GM12892 (cell line): ENCODE data around the gene NCAM1.

Experiments
- DNase-seq: peaks from one replicate; pipeline ENCODE4 v3.0.0; 2011; ENCODE audit not compliant: insufficient read length
- FAIRE-seq: peaks from 2 replicates; lab custom pipeline; 2011; peaks lifted over from hg19 to GRCh38; lab: Jason Lieb, UNC
- POLR2A ChIP-seq: IDR thresholded peaks from 2 replicates; pipeline ENCODE4 v1.6.1; 2011; ENCODE audit warnings: low read depth, low read length, control low read depth
- POLR2AphosphoS5 ChIP-seq: IDR thresholded peaks from 2 replicates; pipeline ENCODE4 v1.6.1; 2011; ENCODE audit warnings: low read depth, low read length, control low read depth
- TAF1 ChIP-seq: IDR thresholded peaks from 2 replicates; pipeline ENCODE4 v1.6.1; 2011; ENCODE audit warnings: low read depth, mild to moderate bottlenecking, control low read depth, low read length, borderline replicate concordance

The NCAM1 gene

DNA sequence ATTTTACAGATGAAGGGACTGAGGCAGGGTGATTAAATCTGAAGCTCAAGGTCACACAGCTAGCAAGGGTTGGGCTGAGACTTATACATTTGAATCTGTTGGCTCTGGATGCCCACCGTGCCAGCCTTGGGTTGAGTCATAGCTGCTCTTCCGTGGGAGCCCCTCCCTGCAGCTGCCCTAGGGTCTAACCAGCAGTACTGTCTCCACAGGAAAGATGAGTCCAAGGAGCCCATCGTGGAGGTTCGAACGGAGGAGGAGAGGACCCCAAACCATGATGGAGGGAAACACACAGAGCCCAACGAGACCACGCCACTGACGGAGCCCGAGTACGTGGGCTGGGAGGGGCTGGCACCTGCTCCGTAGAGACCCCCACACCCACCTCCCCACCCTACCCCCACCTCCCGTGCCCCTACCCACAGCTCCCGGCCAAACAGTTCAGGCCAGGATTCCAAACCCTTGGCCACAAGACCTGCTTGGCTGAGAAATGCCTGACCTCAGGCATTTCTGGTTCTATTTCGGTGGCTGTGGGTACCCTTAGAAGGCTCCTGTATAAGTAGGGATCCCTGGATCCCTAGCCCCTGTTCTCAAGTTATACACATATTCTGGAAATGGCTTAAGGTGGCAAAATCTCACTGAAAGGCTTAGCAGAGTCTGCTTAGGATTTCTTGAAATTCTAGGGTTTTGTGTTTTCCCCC is 310.5 kb downstream of the NCAM1 start:
- no peak for FAIRE-seq

GRCh38 chr11:113272281-113272680 is 311.1 kb downstream of the NCAM1 start:
- no peak for TF ChIP-seq POLR2AphosphoS5

More for the DNA sequence above, 310.5 kb downstream of the NCAM1 start:
- no peak for DNase-seq
- no peak for TF ChIP-seq TAF1
- no peak for TF ChIP-seq POLR2AphosphoS5
- no peak for TF ChIP-seq POLR2A

DNA sequence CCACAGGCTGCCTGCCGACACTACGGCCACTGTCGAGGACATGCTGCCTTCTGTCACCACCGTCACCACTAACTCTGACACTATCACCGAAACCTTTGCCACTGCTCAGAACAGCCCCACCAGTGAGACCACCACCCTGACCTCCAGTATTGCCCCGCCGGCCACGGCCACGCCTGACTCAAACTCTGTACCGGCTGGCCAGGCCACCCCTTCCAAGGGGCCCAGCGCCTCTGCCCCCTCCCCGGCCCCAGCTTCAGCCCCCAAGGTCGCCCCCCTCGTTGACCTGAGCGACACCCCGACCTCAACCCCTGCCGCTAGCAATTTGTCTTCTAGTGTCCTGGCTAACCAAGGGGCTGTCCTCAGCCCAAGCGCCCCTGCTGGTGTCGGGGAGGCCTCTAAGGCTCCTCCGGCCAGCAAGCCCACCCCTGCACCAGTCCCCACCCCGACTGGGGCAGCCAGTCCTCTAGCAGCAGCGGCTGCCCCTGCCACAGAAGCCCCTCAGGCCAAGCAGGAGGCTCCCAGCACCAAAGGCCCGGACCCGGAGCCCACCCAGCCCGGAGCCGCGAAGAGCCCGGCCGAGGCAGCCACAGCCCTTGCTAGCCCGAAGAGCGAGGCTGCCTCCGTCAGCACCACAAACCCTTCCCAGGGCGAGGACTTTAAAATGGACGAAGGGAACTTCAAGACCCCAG is 311.9 kb downstream of the NCAM1 start:
- TF ChIP-seq POLR2A (no peak), POLR2AphosphoS5 (no peak), TAF1 (no peak)
- FAIRE-seq (no peak), DNase-seq (no peak)

More at GRCh38 chr11:113272281-113272680, 311.1 kb downstream of the NCAM1 start:
- DNase-seq (no peak), FAIRE-seq (no peak)

- FAIRE-seq (no peak), DNase-seq (no peak)
- no peak for TF ChIP-seq POLR2A
- TF ChIP-seq POLR2AphosphoS5 = no peak
- TF ChIP-seq TAF1 = no peak
Measured at GRCh38 chr11:113273720-113274119, 312.5 kb downstream of the NCAM1 start.

- DNase-seq (no peak), FAIRE-seq (no peak)
- TF ChIP-seq POLR2AphosphoS5 = no peak
- no peak for TF ChIP-seq TAF1
- no peak for TF ChIP-seq POLR2A
Measured at GRCh38 chr11:113274713-113275582, 313.7 kb downstream of the NCAM1 start.

GRCh38 chr11:113275602-113276001 is 314.4 kb downstream of the NCAM1 start:
- TF ChIP-seq TAF1 = no peak
- FAIRE-seq (no peak), DNase-seq (no peak)

- DNase-seq (no peak), FAIRE-seq (no peak)
- TF ChIP-seq POLR2AphosphoS5 (no peak), POLR2A (no peak), TAF1 (no peak)
Measured at GRCh38 chr11:113276466-113276865, 315.2 kb downstream of the NCAM1 start.

GRCh38 chr11:113277907-113278306 is 316.7 kb downstream of the NCAM1 start:
- FAIRE-seq (no peak), DNase-seq (no peak)
- no peak for TF ChIP-seq TAF1
- TF ChIP-seq POLR2AphosphoS5 = no peak
- TF ChIP-seq POLR2A = no peak

DNA sequence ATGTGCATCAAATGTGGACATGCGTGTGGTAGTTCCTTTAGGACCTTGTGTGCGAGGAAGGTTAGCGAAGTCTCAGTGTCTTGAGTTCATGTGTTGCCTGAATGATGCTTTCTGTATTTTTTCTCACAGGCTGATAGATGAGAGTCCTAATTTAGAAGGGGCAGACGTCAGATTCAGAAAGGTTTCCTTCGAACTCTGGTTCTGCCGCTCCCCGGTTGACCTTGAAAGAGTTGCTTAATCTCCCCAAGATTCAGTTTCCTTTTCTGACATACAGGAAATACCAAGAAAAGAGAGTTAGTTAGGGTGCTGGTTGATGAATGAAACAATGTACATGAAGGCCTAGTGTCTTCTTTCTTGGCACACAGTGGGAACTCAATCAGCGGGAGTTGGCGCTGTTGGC is 317.3 kb downstream of the NCAM1 start:
- TF ChIP-seq POLR2AphosphoS5 (no peak), TAF1 (no peak), POLR2A (no peak)
- no peak for DNase-seq
- no peak for FAIRE-seq

DNA sequence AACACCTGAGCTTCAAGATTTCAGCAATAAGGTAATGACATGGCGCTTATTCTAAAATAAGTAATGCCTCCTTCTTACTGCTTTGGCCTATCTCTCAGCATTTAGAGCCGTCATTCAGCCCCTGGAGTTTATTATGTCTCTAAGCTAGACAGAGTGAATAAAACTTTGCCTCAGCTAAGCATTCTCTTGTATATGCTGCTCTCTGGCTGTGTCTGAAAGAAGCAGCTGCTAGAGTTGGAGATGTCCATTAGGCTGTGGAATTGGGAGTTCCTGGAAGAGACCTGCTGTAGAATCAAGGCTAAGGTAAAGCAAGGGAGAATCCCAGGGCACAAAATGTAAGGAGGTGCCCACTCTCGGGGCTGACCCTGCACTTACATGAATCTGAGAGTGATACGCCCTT is 317.7 kb downstream of the NCAM1 start:
- no peak for DNase-seq
- TF ChIP-seq TAF1 (no peak), POLR2A (no peak), POLR2AphosphoS5 (no peak)
- no peak for FAIRE-seq

DNA sequence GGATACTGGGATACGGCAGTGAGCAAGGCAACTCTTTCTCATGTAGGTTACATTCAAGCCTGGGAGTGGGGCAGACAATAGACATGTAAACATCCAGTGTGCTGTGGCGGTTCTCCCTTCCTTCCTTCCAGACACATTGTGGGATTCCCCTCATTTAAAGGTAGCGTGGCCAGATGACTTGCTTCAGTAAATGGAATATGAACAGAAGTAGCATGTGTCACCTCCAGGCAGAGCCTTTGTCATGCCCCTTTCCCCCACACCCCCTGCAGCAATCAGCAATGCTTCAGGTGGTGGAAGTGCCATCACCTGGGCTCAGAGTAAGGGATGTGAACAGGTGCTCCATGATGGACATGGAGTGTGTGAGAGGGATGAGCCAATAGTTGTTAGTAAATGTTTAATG is 318.4 kb downstream of the NCAM1 start:
- TF ChIP-seq TAF1 (no peak), POLR2AphosphoS5 (no peak), POLR2A (no peak)
- DNase-seq (no peak), FAIRE-seq (no peak)
